Activated T-cell treated with anti-CD3 and anti-CD28 coated beads for 48 hours (primary cell): ENCODE measurements around the gene KRT83.
"Not testable (repeated sequence)": the region's sequence is repeated elsewhere in the genome, so short reads cannot be mapped to it uniquely, and the experiment has no call there.

Experiments
- DNase-seq: peaks from one replicate; pipeline ENCODE4 v3.0.0-alpha.2; 2020; ENCODE audit warnings: low read depth

KRT83 gene

DNA sequence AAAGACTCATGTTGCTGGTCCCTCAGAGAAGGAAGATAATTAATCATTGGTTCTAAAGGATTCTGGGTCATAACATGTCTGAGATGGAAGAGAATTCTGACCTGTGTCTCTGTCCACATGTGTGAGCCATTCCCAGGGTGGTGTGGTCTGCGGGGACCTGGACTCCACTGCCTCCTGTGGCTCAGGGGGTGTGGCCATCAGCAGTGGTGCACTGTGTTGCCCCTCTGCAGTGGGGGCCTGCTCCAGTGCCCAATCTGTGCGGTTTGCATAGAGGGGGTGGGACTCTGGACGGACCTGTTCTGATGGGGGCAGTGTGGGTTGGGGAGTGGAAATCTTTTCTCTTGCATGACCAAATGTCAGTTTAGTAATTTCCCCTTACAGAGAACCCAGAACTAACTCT is 32.6 kb upstream of the KRT83 start:
- DNase-seq, result no peak

DNA sequence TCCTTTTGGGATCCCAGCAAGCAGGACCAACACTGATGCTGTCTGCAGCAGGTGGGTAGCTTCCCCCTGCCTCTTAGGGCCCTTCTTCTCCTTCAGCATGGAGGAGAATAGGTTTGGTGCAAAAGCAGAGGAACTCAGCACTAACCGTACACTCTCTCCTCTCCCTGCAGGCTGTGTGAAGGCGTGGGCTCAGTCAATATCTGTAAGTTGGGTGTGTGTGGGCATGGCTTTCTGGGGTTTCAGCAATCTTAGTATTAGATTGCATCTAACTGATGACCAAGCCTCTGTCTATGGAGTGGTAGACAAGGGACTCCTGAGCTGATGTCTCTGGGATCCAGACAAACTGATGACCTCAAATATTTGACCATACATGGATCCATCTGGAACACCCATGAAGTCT is 31.8 kb upstream of the KRT83 start:
- no peak for DNase-seq

GRCh38 chr12:52351196-52352059 is 30.2 kb upstream of the KRT83 start:
- no peak for DNase-seq

DNA sequence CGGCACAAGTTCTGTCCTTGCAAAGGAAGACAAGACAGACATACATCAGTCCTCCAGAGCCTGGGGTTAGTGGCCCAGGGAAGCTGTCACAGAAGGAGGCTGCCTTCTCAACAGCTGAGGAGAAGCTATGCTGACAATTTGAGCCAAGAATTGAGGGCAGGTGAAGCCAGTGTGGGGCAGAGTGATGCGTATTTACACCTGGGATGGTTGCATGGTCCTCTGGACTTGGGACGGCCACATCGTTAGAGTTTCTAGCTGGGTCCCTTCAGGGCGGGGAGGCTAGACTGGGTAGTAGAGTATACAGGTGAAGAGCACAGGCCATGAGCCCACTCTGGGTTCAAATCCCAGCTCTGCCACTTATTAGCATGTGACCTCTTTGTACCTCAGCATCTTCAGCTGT is 29.6 kb upstream of the KRT83 start:
- DNase-seq, result no peak

DNA sequence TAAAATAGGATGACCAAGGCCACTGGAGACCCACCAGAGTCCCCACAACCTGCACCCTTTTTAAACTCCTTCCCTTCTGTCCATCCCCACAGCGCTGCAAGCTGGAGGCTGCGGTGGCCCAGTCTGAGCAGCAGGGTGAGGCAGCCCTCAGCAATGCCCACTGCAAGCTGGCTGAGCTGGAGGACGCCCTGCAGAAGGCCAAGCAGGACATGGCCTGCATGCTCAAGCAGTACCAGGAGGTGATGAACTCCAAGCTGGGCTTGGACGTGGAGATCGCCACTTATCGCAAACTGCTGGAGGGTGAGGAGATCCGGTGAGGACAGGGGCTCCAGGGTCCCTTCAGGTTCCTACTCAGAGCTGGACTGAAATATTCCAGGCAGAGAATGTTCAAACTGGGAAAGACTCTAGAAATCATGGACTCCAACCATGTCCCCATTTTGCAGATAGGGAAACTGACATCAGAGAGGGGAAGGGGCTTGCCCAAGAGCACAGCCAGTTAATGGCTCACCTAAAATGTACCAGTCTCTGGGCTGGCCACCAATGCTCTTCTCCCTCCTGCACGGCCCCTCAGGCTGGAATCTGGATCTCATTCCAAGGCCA is 28.9 kb upstream of the KRT83 start:
- DNase-seq, result no peak

DNA sequence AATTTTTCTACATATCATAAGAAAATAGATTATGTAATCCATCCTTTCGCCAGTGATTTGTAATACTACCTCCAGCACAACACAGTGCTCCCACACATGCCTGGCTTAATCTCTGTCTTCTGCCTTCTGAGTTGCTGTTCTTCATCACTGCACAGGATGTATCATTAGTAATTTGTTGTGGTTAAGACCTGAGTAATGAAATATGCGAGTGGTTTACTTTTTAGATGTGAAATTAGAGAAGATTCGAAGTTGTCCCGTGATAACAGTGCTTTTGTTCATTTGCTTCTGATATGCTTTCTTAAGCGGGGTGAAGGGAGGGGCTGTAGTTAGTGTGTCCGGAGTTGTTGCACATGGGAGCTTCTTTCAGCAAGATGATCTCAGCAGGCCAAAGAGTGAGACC is 28.0 kb upstream of the KRT83 start:
- DNase-seq, result no peak

GRCh38 chr12:52347551-52348510 is 26.6 kb upstream of the KRT83 start:
- DNase-seq, result no peak

DNA sequence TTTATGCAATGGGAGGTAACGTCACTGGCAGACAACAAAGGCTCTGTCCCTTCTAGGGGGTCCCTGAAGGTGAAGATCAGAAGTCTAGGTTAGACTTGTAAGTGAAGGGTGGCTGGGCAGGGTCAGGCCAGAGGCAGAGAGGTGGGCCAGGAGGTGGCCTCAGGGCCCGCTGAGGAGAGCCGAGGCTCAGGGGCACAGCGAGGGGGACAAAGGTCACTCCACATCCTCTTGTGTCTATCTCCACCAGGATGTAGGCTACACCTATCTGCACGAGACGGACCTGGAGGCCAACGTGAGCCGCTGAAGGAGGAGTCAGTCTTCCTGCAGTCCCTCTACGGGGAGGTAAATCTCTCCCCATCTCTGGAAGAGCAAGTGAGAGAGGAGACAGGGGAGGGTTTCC is 25.8 kb upstream of the KRT83 start:
- no peak for DNase-seq

GRCh38 chr12:52346593-52346992 is 25.4 kb upstream of the KRT83 start:
- DNase-seq, result no peak

- DNase-seq, result not testable (repeated sequence)
Observed at GRCh38 chr12:52345041-52345440, 23.8 kb upstream of the KRT83 start.

- DNase-seq, result no peak
Observed at GRCh38 chr12:52344111-52344510, 22.9 kb upstream of the KRT83 start.

GRCh38 chr12:52343550-52343949 is 22.4 kb upstream of the KRT83 start:
- no peak for DNase-seq

DNA sequence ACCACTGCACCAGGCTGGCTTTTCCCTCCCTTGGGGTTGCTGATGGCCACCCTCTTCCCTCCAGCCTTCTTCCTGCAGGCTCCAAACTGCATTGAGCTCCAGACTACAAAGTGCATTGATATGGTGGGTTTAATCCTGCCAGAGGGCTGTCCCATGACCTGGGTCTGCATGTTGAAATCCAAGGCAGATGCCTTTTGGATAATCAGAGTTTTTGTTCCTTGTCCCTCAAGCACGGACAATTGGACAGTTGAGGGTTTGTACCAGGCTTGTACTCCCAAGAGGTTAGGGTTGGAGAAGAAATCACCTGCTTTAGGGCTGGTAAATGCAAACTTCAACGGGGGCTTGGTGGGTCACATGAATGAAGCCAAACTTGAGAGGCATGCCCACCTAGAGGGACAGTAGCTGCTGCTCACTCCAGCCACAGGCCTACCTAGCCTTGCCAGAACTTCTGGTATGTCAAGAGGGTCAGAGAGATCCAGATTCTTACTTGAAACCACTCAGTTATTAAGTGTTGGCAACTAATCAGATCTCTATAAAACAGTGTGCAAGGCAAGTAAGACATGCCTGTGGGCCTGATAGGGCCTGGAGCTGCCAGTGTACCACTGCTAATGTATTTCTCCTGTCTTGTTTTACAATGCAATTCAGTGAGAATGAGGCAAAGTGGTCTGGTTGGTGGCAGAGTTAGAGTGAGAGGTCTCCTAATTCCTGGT is 21.7 kb upstream of the KRT83 start:
- no peak for DNase-seq

- DNase-seq, result no peak
Observed at GRCh38 chr12:52341066-52341580, 19.9 kb upstream of the KRT83 start.

- no peak for DNase-seq
Observed at GRCh38 chr12:52338241-52338960, 17.2 kb upstream of the KRT83 start.

DNA sequence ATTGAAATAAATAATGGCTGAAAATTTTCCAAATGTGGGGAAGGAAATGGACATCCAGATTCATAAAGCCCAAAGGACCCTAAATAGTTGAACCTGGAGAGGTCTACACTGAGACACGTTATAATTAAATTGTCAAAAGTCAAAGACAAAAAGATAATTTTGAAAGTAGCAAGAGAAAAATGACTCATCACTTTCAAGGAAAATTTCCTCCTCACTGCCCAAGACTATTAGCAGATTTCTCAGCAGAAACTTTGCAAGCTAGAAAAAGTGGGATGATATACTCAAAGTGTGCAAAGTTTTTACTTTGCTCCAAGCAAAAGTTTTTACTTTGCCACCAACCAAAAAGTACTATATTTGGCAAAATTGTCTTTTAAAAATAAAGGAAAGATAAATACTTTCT is 15.9 kb upstream of the KRT83 start:
- DNase-seq, result no peak

- no peak for DNase-seq
Observed at GRCh38 chr12:52336641-52337040, 15.4 kb upstream of the KRT83 start.

DNA sequence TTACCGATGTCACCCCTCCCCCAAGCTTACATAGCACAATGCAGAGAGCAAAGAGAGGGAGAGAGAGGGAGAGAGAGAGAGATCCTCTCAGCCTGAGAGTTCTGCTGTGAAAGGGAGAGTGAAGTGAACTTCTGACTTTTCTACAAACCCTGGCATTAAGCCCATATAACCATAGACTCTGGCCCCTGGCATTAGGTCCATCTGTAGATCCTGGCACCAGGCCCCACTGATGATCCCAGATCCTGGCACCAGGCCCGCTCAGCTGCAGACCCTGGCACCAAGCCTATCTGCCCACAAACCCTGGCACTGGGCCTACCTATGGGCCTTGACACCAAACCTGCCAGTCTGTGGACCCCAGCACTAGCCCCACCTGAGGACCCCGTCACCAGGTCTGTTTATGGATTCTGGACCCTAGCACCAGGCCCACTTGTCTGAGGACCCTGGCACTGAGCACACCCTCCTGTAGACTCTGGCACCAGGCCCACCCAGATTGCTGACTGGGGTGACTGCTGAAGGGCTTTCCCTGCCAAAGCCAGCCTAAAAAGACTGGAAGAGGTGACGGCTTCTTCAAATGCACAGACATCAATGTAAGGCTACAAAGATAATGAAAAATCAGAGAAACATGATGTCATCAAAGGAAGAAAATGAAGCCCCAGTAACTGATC is 14.5 kb upstream of the KRT83 start:
- DNase-seq, result no peak

GRCh38 chr12:52334185-52334584 is 13.0 kb upstream of the KRT83 start:
- DNase-seq, result no peak

GRCh38 chr12:52333321-52333720 is 12.1 kb upstream of the KRT83 start:
- no peak for DNase-seq

DNA sequence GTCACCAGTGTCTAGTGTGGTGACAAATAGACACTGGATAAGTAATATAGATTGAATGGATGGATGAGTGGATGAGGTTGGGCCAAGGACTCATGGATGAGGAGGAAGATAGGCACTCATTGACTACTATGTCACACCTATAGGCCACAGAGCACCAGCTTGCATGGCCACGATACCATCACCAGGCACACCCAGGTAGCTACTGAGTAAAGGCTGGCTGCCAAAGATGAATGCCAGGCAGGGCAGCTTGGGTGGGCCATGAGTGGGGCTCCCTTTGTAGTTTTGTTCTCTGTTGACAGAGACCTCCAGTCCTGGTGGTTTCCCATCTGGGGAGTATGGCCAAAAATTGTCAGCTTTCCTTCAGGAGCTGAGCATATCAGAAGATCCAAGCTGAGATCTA is 11.2 kb upstream of the KRT83 start:
- DNase-seq, result no peak
